GM12873 (cell line): ENCODE data around the gene ALOX5.

ENCODE experiments used
- TF ChIP-seq, protein P1 (sequence below): IDR thresholded peaks from 2 replicates; pipeline ENCODE4 v1.5.1; 2012; ENCODE audit warnings: low read depth, mild to moderate bottlenecking, moderate library complexity, low read length, control low read depth; ENCODE audit not compliant: insufficient read depth; ENCODE audit errors: missing control alignments

Gene ALOX5

DNA sequence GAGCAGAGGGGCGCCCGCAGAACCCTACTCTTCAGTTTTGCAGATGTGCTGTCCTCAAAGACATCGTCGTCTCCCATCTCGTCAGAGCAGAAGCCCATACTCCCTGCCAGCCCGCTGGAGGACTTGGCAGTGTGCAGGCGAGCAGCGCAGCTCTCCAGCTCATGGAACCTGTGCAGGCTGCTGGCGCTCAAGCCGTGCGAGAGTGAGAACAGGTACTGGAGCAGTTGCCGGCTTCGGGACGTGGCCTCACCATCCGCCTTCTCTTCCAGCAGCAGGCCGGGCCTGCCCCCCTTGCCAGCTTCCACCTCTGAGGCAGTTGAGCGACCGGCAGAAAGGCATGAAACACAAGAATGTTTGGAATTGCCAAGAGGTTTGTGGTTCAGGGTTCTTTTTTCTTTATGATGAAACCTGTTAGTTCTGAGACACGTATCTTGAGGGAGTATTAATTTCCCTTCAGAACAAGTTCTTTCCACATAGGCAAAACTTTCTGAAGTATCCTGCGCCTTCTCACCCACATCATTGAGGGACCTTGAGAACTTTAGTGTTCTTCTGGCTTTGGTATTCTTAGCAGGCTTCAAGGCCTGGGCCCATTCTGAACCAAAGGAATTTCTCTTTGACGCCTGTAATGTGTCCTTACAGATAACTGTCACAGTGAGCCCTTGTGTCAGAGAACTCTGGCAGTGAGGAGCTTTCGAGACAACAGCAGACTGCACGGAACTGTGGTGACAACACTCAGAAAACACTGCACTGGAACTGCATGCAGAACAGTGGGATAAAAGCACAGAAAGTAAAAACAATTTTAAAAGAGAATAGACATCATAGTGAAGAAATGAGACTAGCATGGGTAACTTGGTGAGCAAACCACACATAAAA lies 89.5 kb downstream of the ALOX5 start:
- TF ChIP-seq, protein P1, sequence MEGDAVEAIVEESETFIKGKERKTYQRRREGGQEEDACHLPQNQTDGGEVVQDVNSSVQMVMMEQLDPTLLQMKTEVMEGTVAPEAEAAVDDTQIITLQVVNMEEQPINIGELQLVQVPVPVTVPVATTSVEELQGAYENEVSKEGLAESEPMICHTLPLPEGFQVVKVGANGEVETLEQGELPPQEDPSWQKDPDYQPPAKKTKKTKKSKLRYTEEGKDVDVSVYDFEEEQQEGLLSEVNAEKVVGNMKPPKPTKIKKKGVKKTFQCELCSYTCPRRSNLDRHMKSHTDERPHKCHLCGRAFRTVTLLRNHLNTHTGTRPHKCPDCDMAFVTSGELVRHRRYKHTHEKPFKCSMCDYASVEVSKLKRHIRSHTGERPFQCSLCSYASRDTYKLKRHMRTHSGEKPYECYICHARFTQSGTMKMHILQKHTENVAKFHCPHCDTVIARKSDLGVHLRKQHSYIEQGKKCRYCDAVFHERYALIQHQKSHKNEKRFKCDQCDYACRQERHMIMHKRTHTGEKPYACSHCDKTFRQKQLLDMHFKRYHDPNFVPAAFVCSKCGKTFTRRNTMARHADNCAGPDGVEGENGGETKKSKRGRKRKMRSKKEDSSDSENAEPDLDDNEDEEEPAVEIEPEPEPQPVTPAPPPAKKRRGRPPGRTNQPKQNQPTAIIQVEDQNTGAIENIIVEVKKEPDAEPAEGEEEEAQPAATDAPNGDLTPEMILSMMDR, result no peak

DNA sequence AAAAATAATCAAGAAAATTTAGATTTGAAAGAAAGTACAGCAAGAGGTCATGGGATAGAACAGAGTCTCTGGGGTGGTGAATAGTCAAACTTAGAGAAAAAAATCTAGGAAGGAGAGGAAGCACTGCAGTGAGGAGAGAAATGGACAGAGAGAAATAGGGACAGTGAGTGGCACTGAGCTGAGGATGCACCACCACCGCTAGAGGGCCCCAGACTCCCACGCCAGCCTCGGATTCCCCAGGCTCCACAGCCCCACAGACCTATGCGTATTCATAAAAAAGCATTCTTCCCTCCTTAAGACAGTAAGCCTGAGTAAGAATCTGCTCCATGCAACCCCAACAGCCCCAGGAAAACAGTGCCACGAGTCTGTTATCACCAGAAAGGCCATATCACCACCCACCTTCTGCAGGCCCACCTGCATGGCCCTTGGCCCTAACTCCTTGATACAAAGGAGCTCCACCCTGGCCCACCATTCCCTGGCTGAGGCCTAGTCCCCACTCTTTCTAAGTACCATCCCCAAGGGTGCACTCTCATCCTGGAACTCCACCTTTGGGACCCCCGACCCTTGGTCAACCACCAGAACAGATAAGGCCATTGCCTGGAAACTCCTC lies 91.0 kb downstream of the ALOX5 start:
- TF ChIP-seq, protein P1, result peak; percentile 99

DNA sequence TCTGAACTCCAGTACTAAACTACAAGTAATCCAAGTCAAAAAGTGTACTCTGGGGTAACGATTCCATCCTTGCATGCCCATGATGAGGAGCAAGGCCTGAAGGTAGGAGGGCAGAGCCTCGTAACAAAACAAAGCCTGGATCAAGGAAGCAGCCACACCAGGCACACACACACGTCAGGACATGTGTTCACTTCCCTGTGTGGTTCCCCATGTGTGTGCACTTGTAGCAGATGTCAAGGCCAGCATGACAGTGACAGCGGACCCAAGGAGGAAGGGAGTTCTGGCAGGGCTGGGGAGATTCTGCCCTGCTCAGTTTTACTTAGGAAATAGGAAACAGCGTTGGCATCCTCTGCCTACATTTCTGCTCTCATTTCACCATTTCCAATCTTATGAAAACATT lies 92.8 kb downstream of the ALOX5 start:
- TF ChIP-seq, protein P1, result no peak

DNA sequence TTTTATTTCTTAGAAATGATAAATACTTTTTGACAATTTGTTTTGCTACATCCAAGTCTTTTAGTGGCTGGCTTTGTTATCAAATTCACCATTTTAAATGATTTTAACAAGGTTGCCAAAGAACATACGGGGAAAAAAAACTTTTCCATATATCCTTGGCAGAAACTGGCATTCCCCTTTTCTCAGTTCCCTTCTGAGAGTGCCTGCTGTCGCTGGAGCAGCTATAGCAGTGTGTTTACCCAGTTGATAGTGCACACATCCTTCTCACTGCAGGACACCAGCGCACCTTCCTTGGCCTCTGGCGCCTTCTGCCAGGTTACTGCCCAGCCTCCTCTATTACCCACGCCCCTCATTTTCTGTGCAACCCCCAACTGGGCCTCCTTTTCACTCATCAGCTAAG lies 94.1 kb downstream of the ALOX5 start:
- TF ChIP-seq, protein P1, result no peak

DNA sequence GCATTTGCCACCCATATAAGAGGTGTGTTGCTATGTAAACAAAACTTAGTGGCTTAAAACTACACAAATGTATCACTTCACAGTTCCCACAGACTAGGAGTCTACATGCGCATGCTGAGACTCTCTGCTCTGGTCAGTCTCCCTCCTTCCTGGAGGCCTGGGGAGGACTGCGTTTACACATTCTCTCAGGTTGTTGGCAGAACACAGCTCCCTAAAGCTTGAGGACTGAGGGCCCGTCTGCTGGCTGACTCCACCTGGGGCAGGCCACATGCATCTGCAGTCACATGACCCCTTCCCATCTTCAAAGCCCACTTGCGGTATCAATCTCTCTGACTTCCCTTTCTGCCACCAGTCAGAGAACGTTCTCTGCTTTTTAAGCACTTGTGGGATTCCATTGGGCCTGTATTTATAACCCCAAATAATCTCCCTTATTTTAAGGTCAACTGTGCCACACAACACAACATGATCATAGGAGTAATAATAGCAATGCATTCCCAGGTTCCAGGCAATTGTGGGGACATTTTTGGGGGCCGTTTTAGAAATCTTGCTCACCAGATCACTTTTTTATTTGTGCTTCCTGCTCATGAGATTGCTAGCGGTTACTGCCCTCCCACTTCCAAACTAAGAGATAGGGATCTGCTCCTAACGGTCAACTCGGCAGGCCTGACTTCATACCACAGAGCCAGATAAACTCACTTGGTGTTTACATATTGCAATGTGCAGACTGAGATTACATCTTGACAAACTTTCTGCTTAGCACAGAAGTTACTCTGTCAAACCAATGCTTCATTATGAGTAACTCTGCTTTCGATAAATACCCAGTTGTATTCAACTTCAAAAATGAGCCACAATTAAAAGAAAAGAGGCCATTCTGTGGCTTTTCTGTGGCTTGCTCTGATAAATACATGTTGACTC lies 96.3 kb downstream of the ALOX5 start:
- TF ChIP-seq, protein P1, result no peak

DNA sequence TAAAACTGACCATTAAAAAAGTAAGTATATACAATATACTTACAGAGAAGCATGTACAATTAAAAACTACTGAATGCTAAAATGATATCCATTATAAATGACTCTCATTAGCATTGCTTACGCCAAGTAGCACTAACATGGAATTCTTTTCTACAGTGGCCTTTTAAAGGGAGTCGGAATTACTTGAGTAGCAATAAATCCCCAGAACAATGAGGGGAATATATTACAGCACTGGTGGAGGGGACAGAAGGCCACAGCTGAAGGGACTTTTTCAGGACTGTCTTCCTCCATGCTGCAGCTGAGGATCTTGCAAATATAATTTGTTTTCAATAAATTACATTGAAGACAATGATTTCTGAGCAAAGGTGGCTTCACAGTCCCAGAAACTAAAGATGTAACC lies 97.0 kb downstream of the ALOX5 start:
- TF ChIP-seq, protein P1, result no peak
